GM19463 (cell line): ENCODE results near the gene THBD.

Experiments
- ATAC-seq: cut with Tn5 transposase; IDR thresholded peaks from one replicate; pipeline ENCODE4 v1.9.1; 2021; ENCODE audit warnings: mild to moderate bottlenecking, moderate library complexity; ENCODE audit not compliant: unreplicated experiment

Gene THBD

GRCh38 chr20:23062632-23063031 is 13.2 kb upstream of the THBD start:
- ATAC-seq: no peak

- no peak for ATAC-seq
These were observed 12.5 kb upstream of the THBD start for GRCh38 chr20:23061734-23062561.

GRCh38 chr20:23061262-23061661 is 11.8 kb upstream of the THBD start:
- no peak for ATAC-seq

DNA sequence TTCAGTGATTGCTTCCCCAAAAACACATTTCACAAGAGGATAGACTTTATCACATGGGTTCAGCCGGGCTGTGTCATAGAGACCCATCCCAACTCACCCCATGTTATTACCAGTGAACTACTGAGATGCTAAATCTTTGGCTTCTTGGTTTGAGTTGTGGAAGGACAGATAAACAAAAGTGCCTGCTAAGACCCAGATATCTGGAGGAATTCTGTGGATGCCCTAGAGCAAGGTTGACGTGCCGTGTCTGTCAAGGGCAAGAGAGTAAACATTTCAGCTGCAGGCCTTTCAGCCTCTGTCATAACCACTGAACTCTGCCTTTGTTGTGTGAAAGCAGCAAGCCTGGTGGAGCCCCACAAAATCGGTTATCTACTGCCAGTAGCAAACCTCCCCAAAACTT is 11.2 kb upstream of the THBD start:
- no peak for ATAC-seq

- ATAC-seq: no peak
These were observed 10.4 kb upstream of the THBD start for GRCh38 chr20:23059846-23060245.

DNA sequence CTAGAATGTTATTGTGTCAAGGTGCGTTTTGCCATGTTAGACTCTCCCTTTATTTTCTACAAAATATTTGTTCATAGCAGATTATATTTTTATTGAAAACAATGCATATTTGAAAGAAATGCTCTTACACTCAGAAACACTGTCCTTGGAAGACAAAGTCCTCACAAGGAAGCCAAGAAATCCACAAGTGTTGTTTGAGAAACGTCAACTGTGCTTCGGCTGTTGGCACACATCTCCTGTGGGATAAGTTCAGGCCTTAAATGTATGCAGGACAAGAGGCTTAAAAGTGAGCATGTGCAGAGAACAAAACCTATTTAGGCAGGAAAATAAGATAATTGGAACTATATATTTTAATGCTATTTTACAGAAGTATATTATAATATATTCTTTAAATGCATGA is 9.5 kb upstream of the THBD start:
- no peak for ATAC-seq

DNA sequence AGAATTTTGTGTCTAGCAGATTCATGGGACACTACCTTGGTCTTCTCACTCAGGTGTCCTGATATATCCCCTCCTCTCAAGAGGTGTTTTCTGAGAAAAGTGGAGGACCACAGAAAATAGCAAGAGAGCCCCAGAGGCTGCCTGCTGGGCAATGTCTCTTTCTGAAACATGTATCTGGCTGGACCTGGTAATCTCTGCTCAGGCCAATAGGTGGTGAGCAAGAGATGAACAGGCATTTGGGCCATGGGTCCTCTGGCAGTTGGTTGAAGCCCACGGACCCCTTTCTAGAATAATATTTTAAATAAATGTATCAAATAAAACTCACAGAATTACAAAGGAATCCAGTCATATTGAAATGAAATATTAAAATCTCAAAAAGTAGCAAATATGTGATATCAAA is 8.8 kb upstream of the THBD start:
- no peak for ATAC-seq

GRCh38 chr20:23052904-23053303 is 3.4 kb upstream of the THBD start:
- ATAC-seq: no peak

GRCh38 chr20:23050847-23051627 is 1.6 kb upstream of the THBD start:
- no peak for ATAC-seq

- no peak for ATAC-seq
These were observed 785 bp upstream of the THBD start for GRCh38 chr20:23050076-23050838.

DNA sequence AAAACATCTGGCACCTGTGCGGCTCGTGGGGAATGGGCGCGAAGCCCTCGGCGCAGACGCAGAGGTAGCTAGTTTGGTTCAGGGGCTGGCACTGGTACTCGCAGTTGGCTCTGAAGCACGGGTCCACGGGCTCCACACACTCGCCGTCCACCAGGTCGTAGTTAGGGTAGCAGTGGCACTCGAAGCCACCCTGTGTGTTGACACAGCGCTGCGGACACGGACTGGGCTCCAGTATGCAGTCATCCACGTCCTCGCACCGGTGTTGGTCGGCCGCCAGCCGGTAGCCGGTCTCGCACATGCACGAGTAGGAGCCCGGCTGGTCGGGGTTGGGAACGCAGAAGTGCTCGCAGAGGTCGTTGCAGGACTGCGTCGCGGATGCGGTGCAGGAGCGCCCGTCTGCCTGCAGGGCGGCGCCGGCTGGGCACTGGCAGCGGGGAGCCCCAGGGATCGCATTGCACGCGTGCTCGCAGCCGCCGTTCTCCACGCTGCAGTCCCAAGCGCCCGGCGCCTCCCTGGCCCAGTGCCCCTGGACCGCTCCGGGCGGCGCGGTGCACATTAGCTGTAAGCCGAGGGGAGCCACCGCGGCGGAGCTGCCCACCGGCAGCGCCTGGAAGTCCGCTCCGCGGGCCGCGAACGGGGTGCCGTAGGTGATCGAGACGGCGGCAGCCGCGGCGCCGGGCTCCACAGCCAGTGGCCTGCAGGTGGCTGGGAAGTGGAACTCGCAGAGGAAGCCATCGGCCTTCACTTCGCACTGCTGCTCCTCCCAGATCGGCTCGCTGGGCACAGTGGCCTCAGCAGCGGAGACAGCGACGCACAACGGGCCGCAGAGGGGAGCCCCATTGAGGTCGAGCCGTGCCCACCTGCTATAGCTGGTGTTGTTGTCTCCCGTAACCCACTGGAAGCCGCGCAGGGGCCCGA is 930 bp downstream of the THBD start:
- no peak for ATAC-seq

DNA sequence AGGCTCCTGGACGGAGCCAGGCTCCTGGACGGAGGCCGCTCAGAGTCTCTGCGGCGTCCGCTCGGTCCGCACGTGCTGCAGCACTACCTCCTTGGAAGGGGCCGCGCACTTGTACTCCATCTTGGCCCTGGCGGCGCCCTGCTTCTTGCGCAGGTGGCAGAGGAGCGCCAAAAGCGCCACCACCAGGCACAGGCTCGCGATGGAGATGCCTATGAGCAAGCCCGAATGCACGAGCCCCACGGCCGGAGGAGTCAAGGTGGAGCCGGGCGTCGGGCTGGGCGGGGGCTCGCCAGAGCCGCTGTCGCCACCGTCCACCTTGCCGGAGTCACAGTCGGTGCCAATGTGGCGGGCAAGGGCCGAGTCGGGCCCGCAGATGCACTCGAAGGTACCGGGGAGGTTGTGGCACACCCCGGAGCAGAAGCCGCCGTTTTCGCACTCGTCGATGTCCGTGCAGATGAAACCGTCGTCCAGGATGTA is 1.7 kb downstream of the THBD start:
- no peak for ATAC-seq

- no peak for ATAC-seq
These were observed 2.3 kb downstream of the THBD start for GRCh38 chr20:23047001-23047737.

GRCh38 chr20:23046431-23046830 is 3.0 kb downstream of the THBD start:
- ATAC-seq: no peak

GRCh38 chr20:23043376-23043775 is 6.1 kb downstream of the THBD start:
- no peak for ATAC-seq

- ATAC-seq: no peak
These were observed 7.2 kb downstream of the THBD start for GRCh38 chr20:23042270-23042669.

DNA sequence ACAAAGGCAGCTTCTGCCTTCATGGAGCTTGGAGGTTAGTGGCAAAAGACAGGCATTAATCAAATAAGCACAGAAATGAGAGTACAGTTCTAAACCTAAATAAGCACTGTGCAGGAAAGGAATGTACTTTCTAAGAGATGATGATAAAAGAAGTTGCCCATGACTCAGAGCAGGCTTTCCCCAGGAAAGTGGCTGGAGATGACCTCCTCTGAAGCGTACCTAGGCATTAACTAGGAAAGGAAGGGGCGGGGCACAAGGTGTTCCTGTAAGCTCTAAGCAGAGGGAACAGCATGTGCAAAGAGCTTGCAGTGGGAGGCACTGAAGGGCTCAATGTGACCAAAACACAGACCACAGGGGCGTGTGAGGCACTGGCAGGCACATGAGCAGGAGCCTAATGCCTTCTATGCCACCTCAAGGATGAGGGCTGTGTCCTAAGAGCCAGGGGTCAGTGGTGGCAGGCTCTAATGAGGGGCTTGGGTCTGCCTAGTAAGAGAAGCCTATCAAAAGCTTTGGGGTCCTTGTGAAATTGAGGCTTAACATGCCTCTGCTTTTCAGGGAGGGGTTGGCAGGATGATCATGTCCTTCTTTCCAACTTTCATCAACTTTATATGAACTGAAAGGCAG is 9.5 kb downstream of the THBD start:
- ATAC-seq: no peak

DNA sequence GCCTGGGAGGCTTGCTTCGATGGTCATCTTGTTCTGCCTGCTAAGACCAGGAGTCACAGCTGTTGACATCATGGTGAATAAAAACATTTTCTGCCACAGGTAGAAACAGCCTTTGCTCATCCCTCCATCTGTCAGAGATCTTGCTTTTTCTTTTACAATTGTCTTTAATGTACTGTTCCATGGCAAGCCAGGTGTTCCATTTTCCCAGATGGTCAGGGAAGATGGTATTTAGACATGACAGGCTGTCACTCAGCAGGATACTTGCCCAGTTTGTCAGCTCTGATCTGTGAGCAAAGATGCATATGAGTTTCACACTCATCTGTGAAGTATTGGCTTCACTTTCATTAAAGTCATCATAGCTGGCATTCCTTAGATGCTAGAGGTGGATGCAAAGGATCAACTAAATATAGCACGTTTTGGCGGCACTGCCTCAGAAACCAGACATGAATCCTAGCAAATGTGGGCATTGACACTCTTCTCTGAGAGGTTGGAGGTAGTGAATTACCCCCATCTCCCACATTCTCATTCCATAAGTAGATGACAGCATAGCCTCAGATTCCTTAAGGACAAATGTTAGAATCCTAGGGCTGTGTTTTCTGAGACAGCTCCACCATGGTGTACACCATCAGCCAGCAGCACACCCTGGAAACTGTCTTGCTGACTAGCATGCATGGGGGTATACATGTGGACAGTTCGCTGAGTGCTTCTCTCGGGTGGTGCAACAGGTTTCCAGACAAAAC is 10.2 kb downstream of the THBD start:
- ATAC-seq: no peak
